ENCODE data around the gene TMEM43.

The TMEM43 gene

DNA sequence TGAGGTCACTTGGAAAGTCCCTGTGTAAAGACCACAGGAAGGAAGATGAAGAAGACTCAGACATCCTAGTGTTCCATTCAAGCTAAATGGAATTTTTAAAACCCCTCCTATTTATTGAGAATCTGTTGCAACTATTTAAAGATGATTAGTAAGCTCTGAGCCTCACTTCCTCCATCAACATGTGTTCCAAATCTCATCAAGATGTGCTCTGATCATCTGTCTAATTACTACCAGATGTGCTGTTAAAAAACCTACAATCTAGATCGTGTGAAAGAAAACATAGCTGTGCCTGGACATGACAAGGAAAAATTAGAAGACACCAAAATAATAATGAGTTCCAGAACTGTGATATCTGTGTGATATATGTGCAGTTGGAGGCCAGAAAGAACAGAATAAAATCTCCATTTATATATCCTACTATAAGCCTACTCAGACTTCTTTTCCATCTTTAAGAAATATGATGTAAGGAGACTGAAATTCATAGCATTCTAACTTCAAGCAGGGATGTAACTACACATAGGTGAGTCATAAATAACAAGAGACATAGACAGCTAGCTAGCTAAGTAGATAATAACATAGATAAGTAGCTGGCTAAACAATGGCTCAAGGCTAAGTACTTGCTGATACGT lies 45.8 kb downstream of the TMEM43 start:
- Histone ChIP-seq H3K27ac (no peak overlapping the region), H3K36me3 (peaks cover 73 to 74% (median 74%) of the 10 kb centered on the region in 3 donors), H3K9me3 (no peaks in the 10 kb centered on the region), H3K4me3 (no peak overlapping the region), H3K4me1 (peaks cover 0 to 10% (median 4%) of the 10 kb centered on the region in 4 donors), H3K27me3 (no peaks in the 10 kb centered on the region)
- TF ChIP-seq, protein P1, sequence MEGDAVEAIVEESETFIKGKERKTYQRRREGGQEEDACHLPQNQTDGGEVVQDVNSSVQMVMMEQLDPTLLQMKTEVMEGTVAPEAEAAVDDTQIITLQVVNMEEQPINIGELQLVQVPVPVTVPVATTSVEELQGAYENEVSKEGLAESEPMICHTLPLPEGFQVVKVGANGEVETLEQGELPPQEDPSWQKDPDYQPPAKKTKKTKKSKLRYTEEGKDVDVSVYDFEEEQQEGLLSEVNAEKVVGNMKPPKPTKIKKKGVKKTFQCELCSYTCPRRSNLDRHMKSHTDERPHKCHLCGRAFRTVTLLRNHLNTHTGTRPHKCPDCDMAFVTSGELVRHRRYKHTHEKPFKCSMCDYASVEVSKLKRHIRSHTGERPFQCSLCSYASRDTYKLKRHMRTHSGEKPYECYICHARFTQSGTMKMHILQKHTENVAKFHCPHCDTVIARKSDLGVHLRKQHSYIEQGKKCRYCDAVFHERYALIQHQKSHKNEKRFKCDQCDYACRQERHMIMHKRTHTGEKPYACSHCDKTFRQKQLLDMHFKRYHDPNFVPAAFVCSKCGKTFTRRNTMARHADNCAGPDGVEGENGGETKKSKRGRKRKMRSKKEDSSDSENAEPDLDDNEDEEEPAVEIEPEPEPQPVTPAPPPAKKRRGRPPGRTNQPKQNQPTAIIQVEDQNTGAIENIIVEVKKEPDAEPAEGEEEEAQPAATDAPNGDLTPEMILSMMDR (IDR thresholded peaks at IDR 0.05), result no peak
- DNase-seq, result no peak
- intact Hi-C loops (cut with DNase I; ENCODE audit: low total_unique reads), result no loop called here

DNA sequence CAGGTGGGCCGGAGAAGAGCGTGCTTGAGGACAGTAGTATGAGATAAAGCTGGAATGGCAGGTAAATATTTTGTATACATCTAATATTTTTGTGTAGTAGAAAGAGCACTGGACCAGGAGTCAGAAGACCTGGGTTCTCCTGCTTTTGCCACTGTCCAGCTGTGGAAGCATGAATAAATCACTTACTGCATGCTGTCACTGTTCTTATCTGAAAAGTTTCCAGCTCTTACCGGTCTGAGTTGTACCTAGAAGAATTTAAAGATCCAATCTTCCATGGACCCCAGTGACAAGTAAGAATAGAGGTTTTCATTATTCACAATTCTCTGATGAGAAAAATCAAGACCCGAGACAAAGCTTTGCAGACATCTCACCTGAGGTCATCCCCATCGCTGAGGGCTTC lies 47.6 kb downstream of the TMEM43 start:
- no peak for DNase-seq
- H3K4me1 ChIP-seq, result peaks cover 0 to 26% (median 13%) of the 10 kb centered on the region in 4 donors
- H3K9me3 ChIP-seq, result no peaks in the 10 kb centered on the region
- intact Hi-C loops (cut with DNase I; ENCODE audit: low total_unique reads), result no loop called here
- H3K4me3 ChIP-seq, result no peak overlapping the region
- H3K27ac ChIP-seq, result no peak overlapping the region
- H3K36me3 ChIP-seq, result peaks cover 54 to 55% (median 55%) of the 10 kb centered on the region in 3 donors
- TF ChIP-seq, protein P1 (IDR thresholded peaks at IDR 0.05), result no peak
- no peaks in the 10 kb centered on the region for H3K27me3 ChIP-seq

DNA sequence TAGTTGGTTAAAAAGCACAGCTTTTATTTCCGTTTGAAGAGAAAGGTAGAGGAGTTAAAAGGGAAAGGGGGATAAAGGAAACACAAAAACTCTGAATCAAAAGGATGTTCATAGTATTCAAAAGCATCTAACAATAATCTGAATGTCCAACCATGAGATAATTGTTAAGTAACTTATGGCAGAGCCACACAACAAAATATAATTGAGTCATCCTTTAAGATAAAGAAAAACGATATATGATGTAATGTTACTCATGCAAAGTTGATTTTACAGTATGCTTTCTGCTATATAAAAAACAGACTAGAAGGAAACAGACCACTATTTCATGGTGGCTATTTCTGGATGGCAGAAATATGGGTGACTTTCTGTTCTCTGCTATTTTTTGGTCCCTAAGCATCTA lies 49.6 kb downstream of the TMEM43 start:
- peaks cover 35 to 36% (median 35%) of the 10 kb centered on the region in 3 donors for H3K36me3 ChIP-seq
- H3K4me3 ChIP-seq, result no peak overlapping the region
- no peak overlapping the region for H3K27ac ChIP-seq
- peaks cover 0 to 36% (median 20%) of the 10 kb centered on the region in 4 donors for H3K4me1 ChIP-seq
- intact Hi-C loops (cut with DNase I; ENCODE audit: low total_unique reads), result no loop called here
- H3K27me3 ChIP-seq, result no peaks in the 10 kb centered on the region
- H3K9me3 ChIP-seq, result no peaks in the 10 kb centered on the region
- DNase-seq, result no peak
- TF ChIP-seq, protein P1 (IDR thresholded peaks at IDR 0.05), result no peak

DNA sequence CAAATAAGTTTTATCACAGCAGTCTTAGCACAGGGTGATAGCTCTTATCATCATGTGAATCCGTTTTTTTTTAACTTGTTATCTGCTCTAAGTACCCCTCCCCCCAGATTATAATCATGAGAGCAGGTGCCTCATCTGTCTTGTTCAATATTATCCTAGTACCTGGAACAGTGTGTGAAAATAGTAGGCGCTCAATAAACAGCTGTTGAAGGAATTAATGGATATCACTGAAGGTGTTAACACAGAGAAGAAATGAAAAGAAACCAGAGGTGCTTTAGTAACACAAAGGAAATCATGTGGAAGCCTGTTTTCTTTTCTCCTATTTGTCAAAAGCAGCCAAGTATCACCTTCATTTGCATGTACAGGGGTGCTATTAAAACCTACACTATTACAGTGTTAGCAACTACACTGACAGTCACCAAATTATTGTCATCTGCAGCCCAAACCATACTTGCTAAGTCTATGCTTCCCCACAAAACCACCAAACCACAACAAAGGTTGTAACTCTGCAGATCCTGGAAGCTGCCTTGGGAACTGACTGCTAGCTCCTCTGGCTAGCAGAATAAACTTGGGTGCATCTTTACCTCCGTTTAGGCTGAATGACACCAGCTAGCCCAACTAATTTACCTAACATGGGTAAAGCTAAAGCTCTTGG lies 50.7 kb downstream of the TMEM43 start:
- Histone ChIP-seq H3K4me1 (peaks cover 0 to 40% (median 24%) of the 10 kb centered on the region in 4 donors), H3K4me3 (no peak overlapping the region)
- DNase-seq, result no peak

DNA sequence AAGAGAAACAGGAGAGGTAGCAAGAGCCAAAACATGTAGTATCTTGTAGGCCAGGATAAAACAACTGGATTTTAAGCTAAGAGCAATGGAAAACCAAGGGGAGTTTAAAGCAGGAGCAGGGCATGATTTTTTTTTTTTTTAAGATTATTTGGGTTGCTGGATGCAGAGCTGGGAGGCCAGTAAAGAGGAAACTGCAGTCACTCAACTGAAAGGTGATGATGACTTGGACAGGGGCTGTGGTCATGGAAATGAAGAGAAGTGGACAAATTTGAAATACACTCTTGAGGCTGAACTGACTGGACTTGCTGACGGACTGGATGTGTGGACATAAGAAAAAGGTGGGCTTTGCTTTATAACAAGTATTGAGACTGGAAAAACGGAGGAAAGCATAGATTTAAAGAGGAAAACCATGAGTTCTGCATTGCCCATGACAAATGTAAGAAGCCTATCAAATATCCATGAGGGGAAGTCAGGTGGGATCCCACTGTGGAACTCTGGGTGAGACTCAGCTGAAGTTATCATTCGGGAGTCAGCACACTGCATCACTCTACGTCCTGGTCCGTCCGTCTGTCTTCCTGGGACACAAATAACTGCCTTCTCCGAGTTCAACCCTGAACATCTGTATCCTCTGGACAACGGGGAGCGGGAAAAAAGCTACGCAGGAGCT lies 52.9 kb downstream of the TMEM43 start:
- peak overlapping the region; percentile 99 for H3K27ac ChIP-seq
- H3K9me3 ChIP-seq, result no peaks in the 10 kb centered on the region
- intact Hi-C loops (cut with DNase I; ENCODE audit: low total_unique reads), result loop anchor here (2.0 to 5.0 kb wide), 3 partner anchors 35 to 280 kb away; partner anchors contain the start of genes CHCHD4 and TMEM43

More for the DNA sequence above, 50.7 kb downstream of the TMEM43 start:
- intact Hi-C loops (cut with DNase I; ENCODE audit: low total_unique reads), result loop anchor here (5.0 kb wide), 2 partner anchors 33 to 278 kb away; no protein-coding TSS in a partner anchor
- Histone ChIP-seq H3K27me3 (no peaks in the 10 kb centered on the region), H3K36me3 (peaks cover 25 to 26% (median 25%) of the 10 kb centered on the region in 3 donors), H3K9me3 (no peaks in the 10 kb centered on the region), H3K27ac (no peak overlapping the region)
- TF ChIP-seq, protein P1 (IDR thresholded peaks at IDR 0.05), result no peak

More for the DNA sequence above, 52.9 kb downstream of the TMEM43 start:
- Histone ChIP-seq H3K36me3 (peaks cover 15 to 20% (median 15%) of the 10 kb centered on the region in 3 donors), H3K4me1 (peaks cover 0 to 40% (median 25%) of the 10 kb centered on the region in 4 donors), H3K4me3 (peak overlapping the region; percentile 93), H3K27me3 (no peaks in the 10 kb centered on the region)
- peak in 1 of 2 donors; percentile 37 for DNase-seq
- TF ChIP-seq, protein P1 (IDR thresholded peaks at IDR 0.05), result no peak
